Ascending aorta (tissue), 2 donors: Measurements from ENCODE around the gene SLC27A6. TPM values are rescaled to one million over a fixed set of nuclear protein-coding genes. Genes with fewer than 3 reads are reported as not detected.

Source experiments
- DNase-seq, 2 donors: peaks; one replicate each; pipeline ENCODE4 v3.0.0-alpha.2; 2019; ENCODE audit warnings: low spot score in 2 of 2
- H3K27ac ChIP-seq, 2 donors: fragments of 200-600 bp; sonication (generic); one replicate each; pipeline ENCODE4 v1.5.1; 2016 to 2017; ENCODE audit warnings: mild to moderate bottlenecking in 1 of 2
- H3K27me3 ChIP-seq: fragments of 200-600 bp; sonication (generic); one replicate; pipeline ENCODE4 v1.5.1; 2017
- H3K36me3 ChIP-seq, 2 donors: fragments of 200-600 bp; sonication (generic); one replicate each; pipeline ENCODE4 v1.5.1; 2016
- H3K4me1 ChIP-seq, 2 donors: fragments of 200-600 bp; sonication (generic); one replicate each; pipeline ENCODE4 v1.5.1; 2016 to 2017; ENCODE audit warnings: mild to moderate bottlenecking in 1 of 2
- H3K4me3 ChIP-seq, 2 donors: fragments of 200-600 bp; sonication (generic); one replicate each; pipeline ENCODE4 v1.5.1; 2016 to 2017; ENCODE audit warnings: mild to moderate bottlenecking in 1 of 2
- H3K9me3 ChIP-seq, 2 donors: fragments of 200-600 bp; sonication (generic); one replicate each; pipeline ENCODE4 v1.5.1; 2016
- intact Hi-C: fragments of 100-400 bp; cut with DNase I; formaldehyde crosslinking; loops from one replicate; pipeline ENCODE4 v1.15.1; 2023
- total RNA-seq: library from RNA; depleted of rRNA; stranded (reverse); fragments of >200 nt; gene quantifications from one replicate; pipeline ENCODE4 v1.1.0, GENCODE V29; 2016
- TF ChIP-seq, protein P1 (sequence below), 3 experiments: fragments of 200-600 bp in 2 of 3; fragments of 450-650 bp in 1 of 3; sonication (generic) in 2 of 3; IDR thresholded peaks; one replicate each; pipeline ENCODE4 v1.5.1; 2016 to 2019; ENCODE audit warnings: antibody characterized with exemption in 3 of 3, mild to moderate bottlenecking in 1 of 3, moderate library complexity in 1 of 3

Gene SLC27A6
- total RNA-seq, 1 donor from 2014 or later: 0.43 TPM

DNA sequence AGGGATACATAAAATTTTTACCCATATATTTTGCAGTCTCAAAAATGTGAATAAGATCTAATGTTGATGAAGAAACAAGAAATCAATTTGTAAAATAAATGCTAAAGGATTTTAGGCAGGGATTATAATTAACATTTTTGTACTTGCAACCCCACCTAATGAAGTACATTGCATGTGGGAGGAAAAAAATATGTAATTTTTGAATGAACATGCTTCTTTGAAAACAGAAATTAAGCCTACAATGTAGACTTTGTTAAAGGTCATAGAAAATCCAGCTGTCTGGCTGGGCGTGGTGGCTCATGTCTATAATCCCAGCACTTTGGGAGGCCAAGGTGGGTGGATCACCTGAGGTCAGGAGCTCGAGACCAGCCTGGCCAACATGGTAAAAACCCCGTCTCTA, 15.6 kb downstream of the SLC27A6 start:
- no peak overlapping the region for H3K27ac ChIP-seq
- no peaks in the 10 kb centered on the region for H3K4me1 ChIP-seq
- no peak overlapping the region for H3K4me3 ChIP-seq
- DNase-seq: no peak
- no peaks in the 10 kb centered on the region for H3K27me3 ChIP-seq
- no peaks in the 10 kb centered on the region for H3K36me3 ChIP-seq
- no peaks in the 10 kb centered on the region for H3K9me3 ChIP-seq
- intact Hi-C loops: no loop called here
- TF ChIP-seq, protein P1, sequence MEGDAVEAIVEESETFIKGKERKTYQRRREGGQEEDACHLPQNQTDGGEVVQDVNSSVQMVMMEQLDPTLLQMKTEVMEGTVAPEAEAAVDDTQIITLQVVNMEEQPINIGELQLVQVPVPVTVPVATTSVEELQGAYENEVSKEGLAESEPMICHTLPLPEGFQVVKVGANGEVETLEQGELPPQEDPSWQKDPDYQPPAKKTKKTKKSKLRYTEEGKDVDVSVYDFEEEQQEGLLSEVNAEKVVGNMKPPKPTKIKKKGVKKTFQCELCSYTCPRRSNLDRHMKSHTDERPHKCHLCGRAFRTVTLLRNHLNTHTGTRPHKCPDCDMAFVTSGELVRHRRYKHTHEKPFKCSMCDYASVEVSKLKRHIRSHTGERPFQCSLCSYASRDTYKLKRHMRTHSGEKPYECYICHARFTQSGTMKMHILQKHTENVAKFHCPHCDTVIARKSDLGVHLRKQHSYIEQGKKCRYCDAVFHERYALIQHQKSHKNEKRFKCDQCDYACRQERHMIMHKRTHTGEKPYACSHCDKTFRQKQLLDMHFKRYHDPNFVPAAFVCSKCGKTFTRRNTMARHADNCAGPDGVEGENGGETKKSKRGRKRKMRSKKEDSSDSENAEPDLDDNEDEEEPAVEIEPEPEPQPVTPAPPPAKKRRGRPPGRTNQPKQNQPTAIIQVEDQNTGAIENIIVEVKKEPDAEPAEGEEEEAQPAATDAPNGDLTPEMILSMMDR (IDR thresholded peaks at IDR 0.05): no peak

DNA sequence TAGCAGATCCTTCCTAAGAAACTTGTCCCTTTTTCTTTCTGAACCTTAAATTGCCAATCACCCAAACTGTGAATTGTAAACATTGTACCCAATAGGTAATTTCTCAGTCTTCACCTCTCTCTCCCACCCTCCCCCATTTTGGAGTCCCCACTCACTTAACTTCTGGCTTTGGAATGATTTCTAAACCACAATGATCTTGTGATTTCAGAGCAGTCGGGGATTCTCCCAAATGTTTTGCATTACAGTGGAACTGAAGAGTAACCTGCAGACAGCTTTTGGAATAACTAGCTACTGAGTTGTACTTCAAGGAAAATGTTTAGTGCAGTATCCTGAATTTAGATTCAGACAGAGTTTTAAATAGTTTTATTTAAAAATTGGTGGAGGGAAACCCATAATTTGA, 19.2 kb downstream of the SLC27A6 start:
- DNase-seq: no peak
- no peak overlapping the region for H3K27ac ChIP-seq
- H3K9me3 ChIP-seq: no peaks in the 10 kb centered on the region
- intact Hi-C loops: no loop called here
- H3K4me1 ChIP-seq: no peaks in the 10 kb centered on the region
- no peaks in the 10 kb centered on the region for H3K27me3 ChIP-seq
- no peaks in the 10 kb centered on the region for H3K36me3 ChIP-seq
- TF ChIP-seq, protein P1 (IDR thresholded peaks at IDR 0.05): no peak
- H3K4me3 ChIP-seq: no peak overlapping the region

- no peak overlapping the region for H3K27ac ChIP-seq
- TF ChIP-seq, protein P1 (IDR thresholded peaks at IDR 0.05): no peak
- no peaks in the 10 kb centered on the region for H3K9me3 ChIP-seq
- no peaks in the 10 kb centered on the region for H3K27me3 ChIP-seq
- intact Hi-C loops: no loop called here
- H3K4me1 ChIP-seq: no peaks in the 10 kb centered on the region
- no peak overlapping the region for H3K4me3 ChIP-seq
- no peaks in the 10 kb centered on the region for H3K36me3 ChIP-seq
- DNase-seq: no peak
Observed at GRCh38 chr5:128988476-128988875, 23.2 kb downstream of the SLC27A6 start.

GRCh38 chr5:129001841-129002526, 36.7 kb downstream of the SLC27A6 start:
- no peak overlapping the region for H3K4me3 ChIP-seq
- no peak for DNase-seq
- H3K27me3 ChIP-seq: no peaks in the 10 kb centered on the region
- no peak overlapping the region for H3K27ac ChIP-seq
- H3K36me3 ChIP-seq: no peaks in the 10 kb centered on the region
- H3K4me1 ChIP-seq: no peaks in the 10 kb centered on the region
- TF ChIP-seq, protein P1 (IDR thresholded peaks at IDR 0.05): no peak
- intact Hi-C loops: no loop called here
- no peaks in the 10 kb centered on the region for H3K9me3 ChIP-seq

- no peaks in the 10 kb centered on the region for H3K27me3 ChIP-seq
- TF ChIP-seq, protein P1 (IDR thresholded peaks at IDR 0.05): no peak
- DNase-seq: no peak
- H3K36me3 ChIP-seq: no peaks in the 10 kb centered on the region
- intact Hi-C loops: no loop called here
- no peaks in the 10 kb centered on the region for H3K4me1 ChIP-seq
- H3K9me3 ChIP-seq: no peaks in the 10 kb centered on the region
- H3K4me3 ChIP-seq: no peak overlapping the region
- no peak overlapping the region for H3K27ac ChIP-seq
Observed at GRCh38 chr5:129002527-129002842, 37.2 kb downstream of the SLC27A6 start.

DNA sequence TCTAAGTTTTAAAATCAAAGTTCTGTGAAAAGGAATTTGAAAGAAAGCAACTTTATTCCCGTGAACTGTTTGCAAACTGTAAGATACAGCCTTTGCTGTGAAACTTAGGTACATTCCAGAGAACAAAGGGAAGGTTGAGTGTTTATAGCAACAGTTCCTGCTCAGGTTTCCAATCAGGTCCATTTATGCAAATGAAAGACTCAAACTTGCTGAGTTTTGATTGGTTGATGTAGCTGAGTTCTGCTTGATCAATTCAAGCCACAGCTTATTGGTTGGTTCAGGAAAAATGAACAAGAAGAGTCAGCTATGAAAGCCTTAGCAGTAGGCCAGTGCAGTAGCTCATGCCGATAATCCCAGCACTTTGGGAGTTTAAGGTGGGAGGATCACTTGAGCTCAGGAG, 37.9 kb downstream of the SLC27A6 start:
- TF ChIP-seq, protein P1 (IDR thresholded peaks at IDR 0.05): no peak
- Histone ChIP-seq H3K36me3 (no peaks in the 10 kb centered on the region), H3K4me3 (no peak overlapping the region), H3K4me1 (no peaks in the 10 kb centered on the region), H3K9me3 (no peaks in the 10 kb centered on the region), H3K27me3 (no peaks in the 10 kb centered on the region), H3K27ac (no peak overlapping the region)
- intact Hi-C loops: no loop called here
- no peak for DNase-seq
